Esophagus squamous epithelium (tissue), 4 donors: ENCODE data around the gene RPUSD3.

Experiments used
- CTCF ChIP-seq, 6 experiments: fragments of 450-650 bp in 4 of 6; fragments of 200-600 bp in 2 of 6; sonication (generic) in 2 of 6; IDR thresholded peaks; one replicate each; pipeline ENCODE4 v1.5.1; 2016 to 2019; ENCODE audit warnings: antibody characterized with exemption in 6 of 6, mild to moderate bottlenecking in 4 of 6, moderate library complexity in 4 of 6
- POLR2A ChIP-seq, 4 donors: fragments of 450-650 bp; IDR thresholded peaks; one replicate each; pipeline ENCODE4 v1.6.1; 2017; ENCODE audit warnings: antibody characterized with exemption in 4 of 4, mild to moderate bottlenecking in 4 of 4, moderate library complexity in 3 of 4

- TF ChIP-seq POLR2A (IDR thresholded peaks at IDR 0.05) (no peak), CTCF (IDR thresholded peaks at IDR 0.05) (no peak)
Measured at GRCh38 chr3:9812870-9813483, 30.8 kb downstream of the RPUSD3 start.
